ENCODE results near the gene BCL2.

Gene BCL2

GRCh38 chr18:63249771-63250170, 69.8 kb downstream of the BCL2 start:
- no peak overlapping the region for H3K4me3 ChIP-seq (replicated peaks; ENCODE audit: low read depth, low read length)
- DNase-seq (ENCODE audit: extremely low read depth, low read depth): no peak
- no peak for TF ChIP-seq CTCF (IDR thresholded peaks at IDR 0.05; ENCODE audit: low read depth, low read length, missing control alignments)

GRCh38 chr18:63247926-63248325, 71.6 kb downstream of the BCL2 start:
- no peak for TF ChIP-seq CTCF (IDR thresholded peaks at IDR 0.05; ENCODE audit: low read depth, low read length, missing control alignments)
- DNase-seq (ENCODE audit: extremely low read depth, low read depth): no peak
- no peak overlapping the region for H3K4me3 ChIP-seq (replicated peaks; ENCODE audit: low read depth, low read length)

GRCh38 chr18:63247506-63247905, 72.1 kb downstream of the BCL2 start:
- DNase-seq (ENCODE audit: extremely low read depth, low read depth): no peak
- TF ChIP-seq CTCF (IDR thresholded peaks at IDR 0.05; ENCODE audit: low read depth, low read length, missing control alignments): no peak
- H3K4me3 ChIP-seq (replicated peaks; ENCODE audit: low read depth, low read length): no peak overlapping the region

GRCh38 chr18:63245600-63245999, 74.0 kb downstream of the BCL2 start:
- DNase-seq (ENCODE audit: extremely low read depth, low read depth): no peak
- no peak for TF ChIP-seq CTCF (IDR thresholded peaks at IDR 0.05; ENCODE audit: low read depth, low read length, missing control alignments)

GRCh38 chr18:63244607-63245006, 75.0 kb downstream of the BCL2 start:
- H3K4me3 ChIP-seq (replicated peaks; ENCODE audit: low read depth, low read length): no peak overlapping the region
- no peak for DNase-seq (ENCODE audit: extremely low read depth, low read depth)
- TF ChIP-seq CTCF (IDR thresholded peaks at IDR 0.05; ENCODE audit: low read depth, low read length, missing control alignments): no peak

More at GRCh38 chr18:63245600-63245999, 74.0 kb downstream of the BCL2 start:
- no peak overlapping the region for H3K4me3 ChIP-seq (replicated peaks; ENCODE audit: low read depth, low read length)

GRCh38 chr18:63241760-63242159, 77.8 kb downstream of the BCL2 start:
- no peak overlapping the region for H3K4me3 ChIP-seq (replicated peaks; ENCODE audit: low read depth, low read length)
- no peak for TF ChIP-seq CTCF (IDR thresholded peaks at IDR 0.05; ENCODE audit: low read depth, low read length, missing control alignments)
- no peak for DNase-seq (ENCODE audit: extremely low read depth, low read depth)

GRCh38 chr18:63241317-63241712, 78.3 kb downstream of the BCL2 start:
- DNase-seq (ENCODE audit: extremely low read depth, low read depth): no peak
- H3K4me3 ChIP-seq (replicated peaks; ENCODE audit: low read depth, low read length): no peak overlapping the region
- TF ChIP-seq CTCF (IDR thresholded peaks at IDR 0.05; ENCODE audit: low read depth, low read length, missing control alignments): no peak
